OCI-M2 (cell line): Measurements from ENCODE around the gene TRIM71.

Experiments
- DNase-seq: peaks from one replicate; lab custom pipeline; 2025; ENCODE audit not compliant: unreplicated experiment; lab: John Stamatoyannopoulos, UW

Gene TRIM71

DNA sequence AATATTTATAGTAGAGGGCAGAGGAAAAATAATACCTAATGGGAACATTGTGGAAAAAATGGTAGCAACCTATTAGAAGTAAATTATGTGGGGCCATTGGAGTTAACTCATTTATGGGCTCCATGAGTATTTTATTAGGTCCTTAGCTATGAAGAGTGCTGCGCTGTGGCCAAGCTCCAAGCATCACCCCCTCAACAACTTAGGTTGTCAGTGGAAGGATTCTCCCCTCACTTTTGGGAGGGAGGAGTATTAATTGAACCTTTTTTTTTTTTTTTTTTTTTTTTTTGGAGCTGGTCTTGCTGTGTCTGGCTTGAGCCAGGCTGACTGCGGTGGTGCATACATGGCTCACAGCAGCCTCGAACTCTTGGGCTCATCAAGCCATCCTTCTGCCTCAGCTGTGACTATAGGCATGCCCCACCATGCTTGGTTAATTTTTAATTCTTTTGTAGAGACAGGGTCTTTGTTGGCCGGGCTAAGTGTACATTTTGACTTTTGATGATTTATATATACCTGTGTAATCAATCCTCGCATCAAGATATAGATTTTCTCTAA lies 45.2 kb downstream of the TRIM71 start:
- DNase-seq, result no peak

GRCh38 chr3:32865383-32865782 lies 47.6 kb downstream of the TRIM71 start:
- no peak for DNase-seq

DNA sequence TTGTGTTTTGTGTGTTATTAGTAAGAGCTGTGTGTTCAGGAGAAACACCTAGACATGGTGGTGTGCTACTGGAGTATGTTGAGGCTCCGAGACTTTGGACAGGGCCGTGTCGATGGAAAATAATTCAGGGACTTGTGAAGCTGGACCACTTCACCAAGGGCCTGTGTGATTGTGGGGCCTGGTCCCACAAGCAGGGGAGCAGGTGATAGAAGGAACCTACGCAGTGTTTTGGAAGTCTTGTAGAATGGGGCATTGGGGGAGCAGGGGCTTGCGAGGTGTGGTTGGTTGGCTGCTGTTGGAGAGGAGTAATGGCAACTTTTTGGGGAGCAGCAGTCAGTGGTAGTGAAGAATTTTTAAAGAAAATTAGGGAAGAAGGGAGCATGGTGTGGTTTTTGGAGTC lies 48.7 kb downstream of the TRIM71 start:
- DNase-seq, result no peak

- DNase-seq, result no peak
These were observed 50.2 kb downstream of the TRIM71 start for GRCh38 chr3:32867954-32868353.

- no peak for DNase-seq
These were observed 51.1 kb downstream of the TRIM71 start for GRCh38 chr3:32868719-32869512.

- no peak for DNase-seq
These were observed 51.8 kb downstream of the TRIM71 start for GRCh38 chr3:32869513-32870047.

- DNase-seq, result no peak
These were observed 52.7 kb downstream of the TRIM71 start for GRCh38 chr3:32870373-32871095.

- no peak for DNase-seq
These were observed 53.5 kb downstream of the TRIM71 start for GRCh38 chr3:32871273-32871672.

- DNase-seq, result no peak
These were observed 54.9 kb downstream of the TRIM71 start for GRCh38 chr3:32872487-32873382.

DNA sequence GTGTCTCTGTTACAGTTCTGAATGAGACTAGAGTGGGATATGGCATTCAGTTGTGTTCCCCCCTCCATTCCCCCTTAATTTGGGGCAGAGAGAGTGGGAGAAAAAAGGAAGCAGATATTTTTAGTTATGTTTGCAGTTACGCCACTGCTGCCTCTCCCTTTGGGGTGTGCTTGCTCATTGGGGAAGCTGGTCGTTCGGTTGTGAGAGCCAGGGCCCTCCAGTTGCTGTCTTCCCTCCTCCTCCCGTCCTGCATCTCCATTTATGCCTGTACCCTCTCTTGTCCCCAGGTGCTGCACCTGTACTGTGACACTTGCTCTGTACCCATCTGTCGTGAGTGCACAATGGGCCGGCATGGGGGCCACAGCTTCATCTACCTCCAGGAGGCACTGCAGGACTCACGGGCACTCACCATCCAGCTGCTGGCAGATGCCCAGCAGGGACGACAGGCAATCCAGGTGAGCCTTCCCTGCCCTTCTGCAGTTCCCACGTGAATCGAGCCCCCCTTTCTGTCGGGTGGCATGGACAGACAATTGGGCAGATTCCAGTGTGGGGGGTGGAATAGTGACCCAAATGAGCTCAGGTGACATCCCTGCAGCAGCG lies 55.8 kb downstream of the TRIM71 start:
- DNase-seq, result no peak

DNA sequence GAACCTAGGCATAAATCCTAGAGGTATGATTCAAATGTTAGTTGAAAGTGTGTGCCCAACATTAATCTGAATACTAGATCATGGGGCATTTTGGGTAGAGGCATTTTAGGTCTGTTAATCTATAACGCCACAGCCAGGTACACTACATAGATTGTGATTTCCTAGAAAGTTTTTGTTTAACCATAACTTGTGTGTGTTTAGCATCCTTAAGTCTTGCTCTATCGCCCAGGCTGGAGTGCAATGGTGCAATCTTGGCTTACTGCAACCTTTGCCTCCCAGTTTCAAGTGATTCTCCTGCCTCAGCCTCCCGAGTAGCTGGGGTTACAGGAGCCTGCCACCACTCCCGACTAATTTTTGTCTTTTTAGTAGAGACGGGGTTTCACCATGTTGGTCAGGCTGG lies 59.1 kb downstream of the TRIM71 start:
- no peak for DNase-seq

DNA sequence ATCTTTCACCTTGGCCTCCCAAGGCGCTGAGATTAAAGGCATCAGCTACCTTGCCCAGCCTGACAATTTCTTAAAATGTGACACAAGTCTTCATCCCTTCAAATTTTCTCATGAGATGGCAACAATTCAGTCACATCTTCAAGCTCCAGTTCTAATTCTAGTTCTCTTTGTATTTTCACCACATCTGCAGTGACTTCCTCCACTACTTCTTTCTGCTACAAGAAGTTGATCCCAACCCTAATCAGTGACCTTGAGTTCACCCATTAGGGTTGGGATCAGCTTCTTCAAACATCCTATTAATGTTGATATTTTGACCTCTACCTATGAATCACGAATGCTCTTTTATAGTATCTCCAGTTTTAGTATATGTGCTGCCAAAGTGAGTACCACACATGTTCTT lies 59.8 kb downstream of the TRIM71 start:
- DNase-seq, result no peak

- DNase-seq, result no peak
These were observed 62.4 kb downstream of the TRIM71 start for GRCh38 chr3:32880225-32880624.

GRCh38 chr3:32881624-32882023 lies 63.8 kb downstream of the TRIM71 start:
- DNase-seq, result no peak

DNA sequence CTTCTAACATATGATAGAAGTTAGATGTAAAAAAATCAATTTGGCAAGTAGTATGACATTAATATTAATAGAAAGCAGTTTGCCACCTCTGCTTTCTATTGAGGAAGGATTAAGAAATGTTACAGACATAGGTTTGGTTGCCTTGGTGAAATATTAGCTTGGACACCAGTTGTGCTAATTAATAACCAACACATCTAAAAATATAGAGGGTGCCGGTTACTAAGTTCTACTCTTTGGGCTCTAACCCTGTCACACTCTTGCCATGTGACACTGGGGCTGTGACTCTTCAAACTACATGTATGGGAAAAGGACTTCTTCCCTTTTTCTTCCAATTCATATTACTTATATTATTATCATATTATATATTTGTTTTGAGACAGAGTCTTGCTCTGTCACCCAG lies 64.4 kb downstream of the TRIM71 start:
- DNase-seq, result no peak

DNA sequence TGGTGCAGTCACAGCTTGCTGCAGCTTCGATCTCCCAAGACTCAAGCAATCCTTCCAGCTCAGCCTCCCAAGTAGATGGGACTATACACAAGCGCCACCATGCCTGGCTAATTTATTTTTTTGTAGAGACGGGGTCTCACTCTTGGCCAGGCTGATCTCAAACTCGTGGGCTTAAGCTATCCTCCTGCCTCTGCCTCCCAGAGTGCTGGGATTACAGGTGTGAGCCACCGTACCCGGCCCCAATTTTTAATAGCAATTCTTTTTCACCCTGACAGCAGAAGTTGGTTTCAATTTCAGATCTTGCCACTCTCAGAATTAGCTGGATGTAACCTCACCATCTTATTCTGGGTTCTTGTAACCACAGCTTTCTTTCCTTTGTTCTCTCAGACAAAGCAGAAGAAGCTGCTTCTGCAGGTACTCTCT lies 64.8 kb downstream of the TRIM71 start:
- no peak for DNase-seq

DNA sequence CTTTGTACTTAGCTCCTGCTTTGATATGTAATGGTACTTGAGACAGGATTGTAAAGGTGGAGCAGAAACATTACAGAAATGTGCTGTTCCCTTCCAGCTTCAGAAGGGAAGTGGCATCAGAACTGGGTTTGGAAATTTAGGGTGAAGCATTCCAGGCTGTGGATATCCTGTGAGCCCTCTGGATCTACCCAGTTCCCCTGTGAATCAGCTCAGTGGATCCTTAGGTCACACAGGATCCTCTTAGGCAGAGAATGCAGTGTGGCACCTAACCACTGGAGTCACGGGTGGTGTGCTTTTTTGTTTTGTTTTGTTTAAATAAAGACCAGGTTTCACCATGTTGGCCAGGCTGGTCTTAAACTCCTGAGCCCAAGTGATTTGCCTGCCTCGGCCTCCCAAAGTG lies 66.0 kb downstream of the TRIM71 start:
- DNase-seq, result no peak

GRCh38 chr3:32884591-32884990 lies 66.8 kb downstream of the TRIM71 start:
- no peak for DNase-seq

DNA sequence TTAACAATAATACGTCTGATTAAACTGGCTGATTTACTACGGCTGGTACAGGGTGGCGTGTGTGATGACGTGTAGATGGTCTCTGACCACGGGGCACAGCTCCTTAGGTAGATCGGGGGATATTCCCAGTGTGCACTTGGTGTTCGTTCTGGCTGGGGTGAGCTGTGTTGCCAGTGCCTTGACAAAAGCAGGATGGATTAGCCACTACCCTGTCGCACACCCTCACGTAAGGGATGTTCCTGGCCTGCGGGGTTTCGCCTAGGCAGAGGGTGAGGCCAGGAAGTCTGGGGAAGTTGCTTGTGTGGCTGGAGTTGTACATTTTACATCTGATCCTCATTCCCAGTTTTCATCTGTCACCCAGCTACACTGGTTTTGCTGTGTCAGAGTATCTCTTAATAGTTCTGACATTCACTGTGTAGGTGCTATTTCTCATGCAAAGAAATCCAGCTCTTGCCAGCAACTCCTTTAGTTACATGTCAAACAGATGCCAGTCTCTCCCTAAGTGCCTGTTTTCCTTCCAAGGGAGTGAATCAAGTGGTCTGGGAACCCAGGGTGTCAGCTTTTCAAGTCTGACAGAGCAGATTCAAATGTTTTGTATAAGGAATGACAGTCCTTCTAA lies 67.6 kb downstream of the TRIM71 start:
- DNase-seq, result no peak

DNA sequence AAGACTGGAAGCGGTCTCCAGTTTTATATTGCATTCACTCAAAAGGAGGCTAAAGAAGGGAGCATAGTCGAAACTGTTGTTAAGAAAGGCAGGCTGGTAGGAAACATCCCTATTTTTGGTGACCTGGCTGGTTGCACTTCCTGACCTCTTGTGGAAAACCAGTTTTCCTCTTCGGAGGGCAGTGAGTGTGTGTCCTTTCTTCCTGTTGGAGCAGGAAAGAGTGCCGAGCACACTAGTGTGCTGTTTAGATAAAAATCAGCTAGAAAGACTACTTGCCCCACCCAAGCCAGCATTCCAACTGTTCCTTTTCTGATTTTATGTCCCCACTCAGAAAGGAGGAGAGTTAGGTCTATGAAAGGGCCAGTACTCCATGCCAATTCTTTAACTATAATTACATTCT lies 68.5 kb downstream of the TRIM71 start:
- no peak for DNase-seq
